Measurements from ENCODE around the gene PACS2.

The PACS2 gene

GRCh38 chr14:105440992-105441391 lies 126.4 kb downstream of the PACS2 start:
- DNase-seq (ENCODE audit: low read depth), result no peak

- DNase-seq (ENCODE audit: low read depth), result no peak
These were observed 127.6 kb downstream of the PACS2 start for GRCh38 chr14:105442125-105442524.

DNA sequence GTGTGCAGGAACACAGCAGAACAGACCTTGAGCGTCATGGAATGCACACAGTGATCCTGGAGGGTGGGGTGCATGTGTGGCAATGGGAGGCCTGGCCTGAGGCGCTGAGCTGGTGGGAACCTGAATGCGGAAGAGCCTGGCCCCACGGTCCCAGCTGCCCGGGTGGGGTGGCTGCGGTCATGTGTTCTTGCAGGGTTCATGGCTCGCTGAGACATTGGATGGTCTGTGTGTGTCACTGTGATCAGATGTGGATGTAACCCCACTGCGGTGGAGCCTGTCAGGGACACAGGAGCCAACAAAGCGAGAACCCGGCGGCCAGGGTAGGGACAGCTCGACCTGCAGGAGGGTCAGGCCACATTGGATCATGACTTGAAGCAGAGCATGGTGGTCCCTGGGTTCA lies 128.3 kb downstream of the PACS2 start:
- no peak for DNase-seq (ENCODE audit: low read depth)

DNA sequence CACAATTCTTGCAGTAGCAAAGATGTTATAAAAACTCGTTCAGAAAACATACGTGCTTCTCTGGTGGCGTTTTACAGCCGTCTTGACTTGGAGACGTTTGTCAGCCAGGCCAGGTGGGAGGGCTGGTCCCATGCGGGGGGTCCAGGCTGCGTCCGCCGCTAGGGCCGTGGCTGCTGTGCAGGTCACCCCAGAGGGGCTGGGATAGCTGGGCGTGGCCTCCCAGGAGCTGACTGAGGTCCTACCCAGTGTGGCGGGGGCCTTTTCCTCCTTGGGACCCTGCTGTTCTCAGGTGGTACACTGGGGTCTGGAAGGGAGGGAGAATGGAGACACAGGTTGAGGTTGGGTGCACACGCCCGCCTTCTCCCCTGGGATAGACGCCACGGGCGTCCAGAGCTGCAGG lies 130.3 kb downstream of the PACS2 start:
- DNase-seq (ENCODE audit: low read depth), result no peak

DNA sequence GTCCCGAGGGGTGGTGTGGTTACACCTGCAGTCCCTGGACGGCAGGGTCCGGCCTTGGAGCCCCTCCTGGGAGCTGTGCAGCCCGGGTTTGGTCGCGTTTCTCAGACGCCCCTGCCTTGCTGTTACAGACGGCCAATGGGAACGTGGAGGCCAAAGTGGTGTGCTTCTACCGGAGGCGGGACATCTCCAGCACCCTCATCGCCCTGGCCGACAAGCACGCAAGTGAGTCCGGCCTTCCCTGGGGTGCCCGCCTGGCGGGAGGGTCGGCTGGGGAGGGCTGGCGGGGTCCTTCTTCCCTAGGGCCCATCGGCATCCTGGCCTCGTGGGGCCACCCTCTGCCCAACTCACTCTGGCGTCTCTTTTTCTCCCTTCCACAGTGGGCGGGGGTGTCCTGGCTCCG lies 130.7 kb downstream of the PACS2 start:
- no peak for DNase-seq (ENCODE audit: low read depth)

DNA sequence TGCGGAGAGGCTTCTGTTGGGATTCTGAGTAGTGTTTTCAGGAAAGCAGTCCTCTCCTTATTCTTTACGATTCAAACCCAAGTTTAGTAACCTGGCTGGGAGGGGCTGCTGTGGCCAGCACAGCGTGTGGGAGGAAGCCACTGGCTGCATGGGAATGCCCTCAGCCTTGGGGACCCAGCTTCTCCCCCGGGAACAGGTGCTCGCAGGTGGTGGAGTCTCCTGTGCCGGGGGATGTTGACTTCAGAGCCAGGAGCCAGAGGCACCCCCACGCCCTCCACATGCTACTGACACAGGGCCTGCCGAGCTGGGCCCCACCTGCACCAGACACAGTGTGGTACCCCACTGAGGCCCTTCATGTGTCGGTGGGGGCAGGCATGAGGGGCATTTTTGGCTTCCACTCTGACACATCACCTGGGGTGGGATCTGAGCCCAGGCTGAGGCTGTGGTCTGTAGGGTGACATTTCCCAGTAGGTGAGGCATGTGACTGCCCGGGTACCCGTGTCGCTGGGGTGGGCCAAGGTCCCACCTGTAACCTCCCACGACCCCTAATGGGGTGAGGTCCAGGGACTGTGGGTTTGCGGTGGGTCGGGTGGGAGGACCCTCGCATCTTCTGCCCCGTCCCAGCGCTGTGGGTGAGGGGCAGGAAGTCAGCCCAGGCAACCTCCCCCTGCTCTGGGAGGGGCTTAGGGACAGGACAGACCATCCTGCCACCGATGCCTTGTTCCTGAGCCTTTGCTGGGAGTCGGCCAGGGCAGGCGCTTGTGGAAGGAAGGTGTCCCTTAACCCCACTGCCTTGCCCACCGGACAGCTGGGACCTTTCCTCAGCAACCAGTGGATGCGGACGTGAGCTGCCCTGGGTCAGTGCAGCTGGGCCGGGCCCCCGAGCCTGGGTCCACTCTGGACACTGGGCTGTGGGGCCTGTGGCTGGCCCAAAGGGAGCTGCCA lies 131.6 kb downstream of the PACS2 start:
- no peak for DNase-seq (ENCODE audit: low read depth)

- no peak for DNase-seq (ENCODE audit: low read depth)
These were observed 132.4 kb downstream of the PACS2 start for GRCh38 chr14:105446971-105447370.
